ENCODE data around the gene SNAPC2.
"Not testable (repeated sequence)": the region's sequence is repeated elsewhere in the genome, so short reads cannot be mapped to it uniquely, and the experiment has no call there.

Gene SNAPC2

DNA sequence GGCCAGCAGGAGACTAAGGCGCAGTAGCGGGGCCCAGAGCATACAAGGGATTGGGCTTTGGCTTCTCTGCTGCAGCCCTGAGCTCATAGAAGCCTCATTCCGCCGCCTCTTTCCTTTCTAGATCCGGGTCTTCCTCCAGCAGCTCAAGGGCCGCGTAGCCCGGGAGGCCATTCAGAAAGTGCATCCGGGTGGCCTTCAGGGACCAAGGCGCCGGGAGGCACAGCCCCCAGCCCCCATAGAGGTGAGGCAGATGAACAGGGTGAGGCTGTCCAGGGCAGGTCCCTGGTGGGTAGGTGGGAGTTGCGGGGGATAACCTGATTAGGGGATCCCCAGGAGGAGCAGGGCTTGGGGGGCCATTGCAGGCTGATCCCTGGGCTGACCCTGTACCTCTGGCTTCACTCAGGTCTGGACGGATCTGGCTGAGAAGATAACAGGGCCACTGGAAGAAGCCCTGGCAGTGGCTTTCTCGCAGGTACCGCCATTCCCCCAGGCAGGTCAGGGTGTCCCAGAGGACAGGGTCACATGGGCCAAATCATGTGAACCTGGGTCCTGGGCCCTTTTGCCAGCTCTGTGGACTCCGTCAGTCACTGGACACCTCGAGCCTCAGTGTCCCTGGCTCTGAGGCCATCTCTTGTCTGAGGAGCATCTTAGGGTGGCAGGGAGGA is 1.3 kb downstream of the SNAPC2 start:
- no peak for DNase-seq (ENCODE audit: low spot score)

DNA sequence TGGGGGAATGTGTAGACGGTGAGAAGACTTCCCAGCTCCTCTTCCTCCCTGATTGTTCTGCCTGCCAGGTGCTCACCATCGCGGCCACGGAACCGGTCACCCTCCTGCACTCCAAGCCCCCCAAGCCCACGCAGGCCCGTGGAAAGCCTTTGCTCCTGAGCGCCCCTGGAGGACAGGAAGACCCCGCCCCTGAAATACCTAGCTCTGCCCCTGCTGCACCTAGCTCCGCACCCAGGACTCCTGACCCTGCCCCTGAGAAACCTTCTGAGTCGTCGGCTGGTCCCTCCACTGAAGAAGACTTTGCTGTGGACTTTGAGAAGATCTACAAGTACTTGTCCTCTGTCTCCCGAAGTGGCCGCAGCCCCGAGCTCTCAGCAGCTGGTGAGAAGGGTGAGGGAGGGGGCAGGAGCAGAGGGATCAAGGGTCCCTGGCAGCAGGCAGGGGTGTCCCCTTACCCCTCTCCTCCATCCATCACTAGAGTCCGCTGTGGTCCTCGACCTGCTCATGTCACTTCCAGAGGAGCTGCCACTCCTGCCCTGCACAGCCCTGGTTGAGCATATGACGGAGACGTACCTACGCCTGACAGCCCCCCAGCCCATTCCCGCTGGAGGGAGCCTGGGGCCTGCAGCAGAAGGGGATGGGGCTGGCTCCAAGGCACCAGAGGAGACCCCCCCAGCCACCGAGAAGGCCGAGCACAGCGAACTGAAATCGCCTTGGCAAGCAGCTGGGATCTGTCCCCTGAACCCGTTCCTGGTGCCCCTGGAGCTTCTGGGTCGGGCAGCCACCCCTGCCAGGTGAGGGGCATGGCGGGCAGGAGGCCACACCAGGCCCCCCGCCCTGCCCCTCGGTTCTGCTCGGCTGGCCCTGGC is 2.1 kb downstream of the SNAPC2 start:
- no peak for DNase-seq (ENCODE audit: low spot score)

DNA sequence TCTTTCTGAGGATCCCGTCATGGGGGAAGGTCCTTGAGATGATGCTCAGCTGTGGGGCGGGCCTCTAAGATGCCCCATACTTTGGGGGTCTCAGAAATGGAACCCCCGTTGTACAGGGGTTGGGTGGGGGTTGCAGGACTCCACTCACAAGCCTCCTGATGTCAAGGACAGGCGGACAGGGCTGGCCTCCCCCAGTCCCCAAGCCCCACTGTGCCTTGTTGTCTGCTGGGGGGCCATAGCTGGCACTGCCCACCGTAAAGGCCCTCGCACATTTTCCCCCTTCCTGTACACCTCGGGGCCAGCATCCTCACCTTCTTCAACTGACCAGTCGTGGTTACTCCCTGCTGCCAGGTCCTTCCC is 2.7 kb downstream of the SNAPC2 start:
- DNase-seq (ENCODE audit: low spot score): no peak

DNA sequence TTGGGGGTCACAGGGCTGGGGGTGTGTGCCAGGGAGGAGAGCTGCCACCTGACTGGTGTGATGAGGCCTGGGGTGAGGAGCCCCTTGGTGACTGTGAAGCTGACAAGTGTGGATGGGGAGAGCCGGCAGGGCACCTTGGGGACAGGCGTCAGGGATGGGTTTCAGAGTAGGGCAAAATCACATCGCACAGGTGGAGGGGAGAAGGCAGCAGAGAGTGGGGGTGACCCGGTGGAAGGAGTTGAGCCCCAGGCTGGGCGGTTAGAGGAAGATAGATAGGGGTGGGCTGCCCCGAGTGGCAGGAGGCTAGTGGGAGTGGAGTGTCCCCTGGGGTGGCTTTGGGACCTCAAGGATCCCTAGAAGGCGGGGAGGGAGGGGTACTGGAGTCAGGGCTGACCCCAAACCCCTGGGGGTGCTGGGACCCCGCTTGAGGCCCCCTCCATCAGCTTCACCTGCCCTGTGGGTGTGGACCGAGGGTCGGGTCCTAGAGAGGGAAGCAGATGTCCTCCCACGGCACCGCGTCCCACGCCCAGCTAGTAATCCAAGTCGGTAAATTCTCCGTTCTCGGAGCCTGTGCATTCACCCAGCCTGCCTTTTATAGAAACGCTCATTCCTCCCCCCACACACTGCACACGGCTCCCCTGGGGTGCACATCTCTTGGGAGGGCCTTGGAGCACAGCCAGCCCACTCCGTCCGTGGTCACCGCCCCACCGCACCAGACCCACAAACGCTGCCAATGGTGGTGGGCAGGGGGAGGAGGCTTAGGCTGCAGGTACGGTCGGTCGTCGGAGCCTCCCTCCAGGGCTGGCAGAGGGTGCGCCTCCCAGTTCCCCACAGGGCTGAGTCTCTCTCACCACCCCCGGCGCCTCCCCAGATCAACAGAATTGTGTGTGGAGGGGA is 3.4 kb downstream of the SNAPC2 start:
- no peak for DNase-seq (ENCODE audit: low spot score)

DNA sequence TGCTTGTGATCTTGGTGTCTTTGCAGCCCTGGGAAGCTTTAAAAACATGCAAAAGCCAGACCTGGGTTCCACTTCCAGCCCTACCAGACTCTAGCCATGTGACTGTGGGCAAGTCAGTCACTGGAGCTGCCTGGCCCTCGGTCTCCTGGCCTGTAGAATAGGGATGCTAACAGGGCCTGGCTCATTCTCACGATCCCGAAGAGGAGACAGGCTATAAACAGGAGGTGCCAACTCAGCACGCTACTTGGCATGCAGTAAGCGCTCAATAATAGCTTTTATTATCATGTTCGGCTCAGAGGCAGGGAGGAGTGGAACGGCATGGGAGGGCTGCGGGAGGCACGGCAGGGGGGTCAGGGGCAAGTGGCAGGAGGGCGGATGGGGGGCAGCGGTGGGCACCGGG is 4.1 kb downstream of the SNAPC2 start:
- DNase-seq (ENCODE audit: low spot score): no peak

DNA sequence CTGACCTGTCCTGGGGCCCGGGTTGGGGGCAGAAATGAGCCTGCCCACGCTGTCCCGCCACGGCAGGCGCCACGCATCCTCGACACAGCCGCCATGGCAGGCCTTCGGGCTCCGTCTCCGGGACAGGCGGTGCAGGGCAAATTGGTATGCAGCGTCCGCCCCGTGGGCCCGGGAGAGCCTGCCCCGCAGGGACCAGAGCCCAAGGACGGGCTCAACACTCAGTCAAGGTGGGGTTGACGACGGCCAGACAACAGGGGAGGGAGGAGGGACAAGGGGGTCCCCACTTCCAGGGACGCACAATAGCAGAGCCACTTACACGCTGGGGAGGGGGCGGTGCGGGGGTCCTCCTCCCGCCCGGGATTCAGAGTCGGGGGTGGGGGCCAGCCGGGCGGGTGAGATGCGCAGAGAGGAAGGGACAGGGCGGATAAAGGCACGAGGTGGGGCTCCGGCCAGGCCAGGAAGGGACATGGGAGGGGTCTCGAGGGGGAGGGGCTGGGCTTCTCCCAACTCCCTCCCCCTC is 4.6 kb downstream of the SNAPC2 start:
- no peak for DNase-seq (ENCODE audit: low spot score)

DNA sequence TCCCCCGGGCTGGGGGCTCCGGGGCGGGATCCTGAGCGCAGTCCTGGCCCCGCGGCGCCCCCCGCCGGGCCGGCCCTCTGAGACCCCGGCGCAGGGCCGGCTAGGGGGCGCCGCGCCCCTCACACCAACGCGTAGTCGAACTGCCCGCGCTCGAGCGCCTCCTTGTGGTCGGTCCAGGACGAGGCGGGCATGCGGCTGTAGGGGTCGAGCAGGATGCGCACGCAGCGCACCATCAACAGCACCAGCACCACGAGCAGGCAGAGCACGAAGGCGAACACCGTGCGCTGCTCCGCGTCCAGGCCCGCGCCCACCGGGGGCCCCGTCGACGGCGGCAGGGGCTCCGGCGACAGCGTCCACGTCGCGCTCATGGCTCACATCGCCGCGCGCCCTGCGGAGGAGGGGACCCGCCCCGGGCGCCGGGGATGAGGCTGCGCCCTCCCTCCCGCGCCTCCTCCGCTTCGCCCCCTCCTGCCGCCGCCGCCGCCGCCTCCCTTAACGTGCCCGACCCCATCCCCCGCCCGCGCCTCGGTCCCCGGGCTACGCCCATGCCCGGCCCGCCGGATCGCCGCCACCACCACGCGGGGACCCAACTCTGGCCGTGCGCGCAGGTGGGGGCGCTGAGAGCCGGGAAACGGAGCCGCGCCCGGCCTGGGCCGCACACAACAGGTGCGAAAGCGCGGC is 5.2 kb downstream of the SNAPC2 start:
- DNase-seq (ENCODE audit: low spot score): peak; percentile 91

DNA sequence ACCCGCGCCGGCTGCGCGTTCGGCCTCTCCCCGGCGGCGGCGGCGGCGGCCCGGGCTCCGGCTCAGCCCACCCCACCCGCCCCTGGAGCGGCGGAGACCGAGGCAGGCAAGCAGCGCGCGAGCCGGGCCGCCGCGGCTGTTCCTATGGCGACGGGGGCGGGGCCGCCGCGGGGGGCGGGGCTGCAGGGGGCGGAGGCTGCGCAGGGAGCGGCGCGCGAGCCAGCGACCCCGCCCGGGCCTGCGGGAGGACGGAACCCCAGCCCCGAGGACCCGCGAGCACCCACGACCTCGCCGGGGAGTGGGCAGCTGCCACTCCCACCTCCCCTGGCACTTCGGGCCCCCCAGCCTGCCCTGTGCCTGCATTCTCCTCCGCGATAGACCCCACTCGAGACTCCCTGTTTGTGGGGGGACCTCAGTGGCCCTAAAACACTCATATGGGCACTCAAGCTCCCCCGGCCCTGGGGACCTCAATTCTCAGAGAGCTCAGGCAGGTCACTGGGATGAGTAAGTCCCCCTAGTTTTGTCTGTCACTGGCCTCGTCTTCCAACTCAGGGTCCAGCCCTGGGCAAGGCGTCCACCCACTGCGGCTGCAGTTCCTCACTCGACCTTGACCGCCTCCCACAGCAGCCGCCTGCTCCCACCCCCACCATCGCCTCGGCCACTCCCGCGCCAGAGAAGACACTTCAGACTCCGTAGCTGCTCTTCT is 6.0 kb downstream of the SNAPC2 start, which contains the start of gene CTXN1:
TSS of gene CTXN1 (minus strand) at position 115 of the 706 bp plus-strand sequence. CDS start 597 bp downstream, outside the sequence.
- peak; percentile 75 for DNase-seq (ENCODE audit: low spot score)

DNA sequence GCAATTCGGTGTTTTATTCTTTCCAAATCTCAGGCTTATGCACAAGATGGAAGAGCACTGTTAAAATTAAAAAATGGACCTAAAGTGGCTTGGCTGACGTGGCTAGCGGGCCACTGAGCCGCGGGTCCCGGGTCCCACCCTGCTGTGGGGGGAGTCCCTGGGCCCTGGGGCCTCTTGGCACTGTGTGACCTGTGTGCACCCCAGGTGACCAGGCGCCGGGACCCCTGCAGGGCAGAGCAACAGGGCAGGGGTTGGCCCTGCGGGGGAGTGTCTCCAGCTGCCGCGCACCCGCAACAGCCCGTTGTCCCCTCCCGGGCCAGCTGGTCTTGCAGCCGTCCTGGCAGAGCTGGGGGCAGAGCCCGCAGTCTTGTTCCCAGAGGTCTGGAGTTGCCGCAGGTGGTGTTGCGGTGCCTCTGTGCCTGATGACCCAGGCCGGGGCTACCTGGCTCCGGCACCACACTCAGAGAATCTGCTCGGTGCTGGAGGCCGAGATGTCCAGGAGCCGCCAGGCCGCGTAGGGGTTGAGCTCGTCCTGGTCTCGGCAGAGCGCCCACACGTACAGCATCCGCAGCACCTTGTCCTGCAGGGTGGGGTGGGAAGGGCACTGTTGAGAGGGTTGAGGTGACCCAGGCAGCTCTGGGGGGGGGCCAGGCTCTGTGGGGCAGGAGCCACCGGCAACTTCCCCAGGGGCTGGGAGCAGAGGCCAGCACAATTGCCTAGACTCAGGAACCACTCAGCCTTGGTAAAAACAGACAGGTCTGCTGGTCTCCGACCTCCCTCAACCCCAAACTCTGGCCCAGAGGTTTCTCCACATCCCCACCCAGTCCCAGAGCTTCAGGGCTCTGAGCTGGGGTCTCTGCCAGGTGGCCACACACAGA is 6.8 kb downstream of the SNAPC2 start:
- no peak for DNase-seq (ENCODE audit: low spot score)

DNA sequence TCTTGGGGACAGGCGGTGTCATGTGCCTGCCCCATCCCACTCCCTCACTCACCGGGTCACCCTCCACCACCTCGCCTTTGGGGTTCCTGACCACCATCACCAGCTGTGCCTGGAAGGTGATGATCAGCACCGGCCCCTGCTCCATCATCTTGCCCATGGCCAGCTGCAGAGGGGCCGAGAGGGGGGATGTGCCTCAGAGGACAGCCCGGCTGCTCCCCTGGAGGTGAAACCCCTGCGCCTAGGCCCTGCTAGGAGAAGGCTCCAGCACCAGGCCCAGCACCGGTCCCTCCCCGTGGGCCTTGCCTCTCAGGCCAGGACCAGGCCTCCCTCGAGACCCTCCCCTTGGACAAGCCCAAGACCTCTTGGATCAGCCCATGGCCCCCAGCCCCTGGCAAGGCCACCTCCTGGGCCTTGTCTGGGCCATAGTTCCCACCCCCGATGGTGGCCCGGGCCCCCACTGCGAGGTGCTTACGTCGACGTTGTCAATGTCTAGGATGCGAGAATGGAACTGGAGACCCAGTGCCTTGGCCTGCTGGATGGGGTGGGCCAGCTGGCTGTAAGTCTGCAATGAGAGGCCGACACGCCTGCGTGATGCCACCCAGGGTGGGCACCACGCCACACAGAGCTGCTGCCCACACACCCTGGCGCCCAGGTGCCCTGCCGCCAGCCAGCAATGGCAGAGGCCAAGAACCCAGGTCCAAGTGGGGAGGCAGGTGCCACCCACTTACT is 7.6 kb downstream of the SNAPC2 start:
- no peak for DNase-seq (ENCODE audit: low spot score)

DNA sequence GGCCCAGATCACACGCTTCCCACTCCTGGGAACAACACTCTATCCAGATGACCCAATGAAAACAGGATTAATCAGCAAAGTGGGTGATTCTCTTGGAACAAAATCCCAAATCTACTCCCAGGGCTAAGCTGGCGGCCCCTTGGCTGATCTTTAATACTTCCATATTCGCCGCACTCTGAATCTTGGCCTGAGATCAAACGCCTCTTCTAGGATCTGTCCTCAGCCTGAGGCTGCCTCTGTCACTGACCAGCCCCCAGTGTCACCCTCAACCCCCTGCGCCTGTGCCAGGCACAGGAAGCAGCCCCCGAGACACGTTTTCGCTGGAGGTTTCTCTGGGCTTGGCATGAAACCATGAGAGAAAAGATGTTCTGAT is 8.2 kb downstream of the SNAPC2 start:
- no peak for DNase-seq (ENCODE audit: low spot score)

DNA sequence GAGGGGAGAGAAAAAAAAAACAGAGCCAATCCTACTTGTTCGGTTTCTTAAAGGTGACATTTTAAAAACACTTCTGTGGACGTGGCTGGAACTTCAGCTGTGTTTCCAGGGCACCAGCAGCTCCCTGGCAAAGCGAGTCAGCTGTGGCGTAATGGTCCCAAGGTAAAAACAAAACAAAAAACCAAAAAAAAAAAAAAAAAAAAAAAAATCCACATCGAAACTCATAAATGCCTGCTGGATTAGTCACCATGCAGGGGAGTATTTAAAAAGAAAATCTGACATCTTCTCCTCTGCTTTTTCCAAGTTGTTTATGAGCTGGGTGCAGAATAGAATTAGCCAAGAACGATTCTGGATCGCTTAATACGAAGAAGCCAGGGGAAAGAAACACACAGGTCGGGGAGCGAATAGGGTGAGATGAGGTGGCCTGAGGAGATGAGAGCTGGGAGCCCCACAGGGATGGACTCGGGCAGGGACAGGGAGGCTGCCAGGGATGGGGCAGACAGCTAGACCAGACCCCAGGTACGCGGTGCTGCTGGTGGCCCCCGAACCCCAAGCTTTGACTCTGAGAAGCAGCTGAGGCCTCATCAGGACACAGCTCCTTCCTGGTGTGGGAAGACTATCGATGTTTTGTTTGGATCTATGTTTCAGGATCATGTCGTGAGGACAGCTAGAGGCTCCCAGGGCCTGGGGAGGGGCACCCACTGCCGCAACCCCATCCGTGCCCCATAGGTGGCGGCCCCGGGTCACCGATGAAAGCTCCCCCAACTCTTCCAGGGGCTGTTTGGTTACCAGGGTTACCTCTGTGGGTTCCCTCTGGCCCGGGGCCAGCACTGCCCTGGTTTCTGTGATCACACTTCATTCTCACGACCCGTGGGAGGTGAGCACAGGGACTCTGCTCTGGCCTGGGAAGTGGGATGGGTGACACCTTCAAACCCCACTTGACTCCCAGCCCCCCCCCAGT is 8.9 kb downstream of the SNAPC2 start:
- peak; percentile 94 for DNase-seq (ENCODE audit: low spot score)

DNA sequence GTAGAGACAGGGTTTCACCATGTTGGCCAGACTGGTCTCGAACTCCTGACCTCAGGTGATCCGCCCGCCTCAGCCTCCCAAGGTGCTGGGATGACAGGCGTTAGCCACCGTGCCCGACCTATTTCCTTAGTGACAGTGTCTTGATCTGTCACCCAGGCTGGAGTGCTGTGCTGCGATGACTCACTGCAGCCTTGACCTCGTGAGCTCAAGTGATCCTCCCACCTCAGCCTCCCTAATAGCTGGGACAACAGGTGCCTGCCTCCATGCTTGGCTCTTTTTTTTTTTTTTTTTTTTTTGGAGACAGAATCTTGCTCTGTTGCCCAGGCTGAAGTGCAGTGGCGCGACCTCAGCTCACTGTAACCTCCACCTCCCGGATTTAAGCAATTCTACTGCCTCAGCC is 9.9 kb downstream of the SNAPC2 start:
- DNase-seq (ENCODE audit: low spot score): not testable (repeated sequence)

DNA sequence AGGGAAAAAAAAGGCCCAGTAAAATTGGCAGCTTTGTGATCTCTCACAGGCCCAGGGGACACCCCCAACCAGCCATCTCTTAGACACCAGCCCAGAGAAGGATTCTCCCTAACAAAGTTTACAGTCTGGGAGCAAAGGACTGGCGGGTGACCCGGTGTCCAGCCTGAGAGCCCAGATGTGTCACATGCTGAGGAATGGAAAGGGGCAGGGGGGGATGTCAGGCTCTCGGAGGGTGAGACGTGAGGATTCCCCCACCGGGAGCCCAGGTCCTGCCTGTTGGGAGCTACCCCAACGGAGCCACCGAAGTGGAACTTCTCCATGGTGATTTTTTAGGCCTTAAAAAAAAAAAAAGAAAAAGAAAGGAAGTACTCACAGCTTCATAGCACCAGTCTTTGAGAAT is 10.6 kb downstream of the SNAPC2 start:
- DNase-seq (ENCODE audit: low spot score): no peak

DNA sequence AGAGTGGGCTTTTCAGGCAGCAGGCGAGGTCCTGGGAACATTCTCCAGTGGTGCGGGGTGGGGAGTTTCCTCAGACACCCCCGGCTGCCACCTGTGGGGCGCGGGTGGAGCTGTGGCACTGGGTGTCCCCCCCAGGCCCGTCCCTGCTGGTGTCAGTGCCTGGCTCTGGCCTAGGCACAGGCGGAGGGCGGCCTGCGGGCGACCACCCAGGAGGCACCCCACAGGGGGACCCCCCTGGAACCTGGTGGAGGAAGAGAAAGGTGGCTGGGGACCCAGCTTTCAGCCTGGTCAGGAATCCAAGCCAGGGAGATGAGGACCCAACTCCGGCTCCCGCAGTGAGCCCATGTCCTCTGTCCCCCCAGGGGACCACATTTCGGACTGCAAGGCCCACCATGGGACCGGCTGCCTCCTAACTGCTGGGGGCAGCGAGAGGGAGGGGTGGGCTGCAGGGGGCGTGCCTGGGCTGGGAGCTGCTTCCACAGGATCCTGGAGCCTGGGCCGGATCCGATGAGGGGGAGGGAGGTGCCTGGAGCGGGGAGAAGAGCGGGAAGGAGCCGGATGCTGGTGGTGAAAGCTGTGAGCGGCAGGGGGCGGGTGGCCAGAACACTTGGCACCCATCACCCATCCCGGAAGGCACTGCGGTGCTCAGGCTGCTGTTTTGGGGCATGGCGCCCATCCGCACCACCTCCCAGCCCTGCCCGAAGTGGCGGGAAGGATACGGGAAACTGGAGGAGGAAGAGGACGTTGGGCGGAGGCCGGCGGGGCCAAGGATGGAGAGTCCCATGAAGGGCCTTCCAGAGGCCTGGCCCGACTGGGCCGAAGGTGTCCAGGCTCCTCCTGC is 11.3 kb downstream of the SNAPC2 start:
- DNase-seq (ENCODE audit: low spot score): no peak

DNA sequence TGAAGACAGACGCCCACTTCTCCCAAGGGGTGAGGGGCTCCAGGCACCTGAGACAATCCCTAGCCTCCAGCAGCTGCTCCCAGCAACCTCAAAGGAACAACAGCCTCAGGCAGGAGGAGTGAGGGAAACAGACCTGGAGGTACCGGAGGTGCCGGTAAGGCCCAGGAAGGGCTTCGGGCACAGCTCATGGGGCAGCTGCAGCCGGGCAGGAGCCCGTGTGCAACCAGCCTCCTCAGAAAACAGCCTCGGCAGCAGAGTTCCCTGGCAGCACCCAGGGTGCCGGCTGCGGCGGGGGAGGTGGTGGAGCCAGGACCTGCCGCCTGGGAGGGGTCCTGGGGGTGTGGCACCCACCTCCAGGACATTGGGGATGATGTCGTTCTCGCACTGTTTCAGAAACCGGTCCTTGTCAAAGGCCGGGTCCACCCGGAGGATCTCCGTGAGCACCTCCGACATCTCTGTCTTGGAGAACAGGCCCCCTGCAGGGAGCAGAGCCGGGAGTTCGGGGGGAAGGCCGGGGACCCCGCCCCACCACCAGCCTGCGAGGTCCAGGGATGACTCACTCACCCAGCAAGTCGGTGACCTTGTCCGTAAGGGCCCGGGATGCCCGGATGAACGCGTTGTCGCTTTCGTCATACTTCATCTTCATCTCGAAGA is 12.3 kb downstream of the SNAPC2 start:
- no peak for DNase-seq (ENCODE audit: low spot score)

DNA sequence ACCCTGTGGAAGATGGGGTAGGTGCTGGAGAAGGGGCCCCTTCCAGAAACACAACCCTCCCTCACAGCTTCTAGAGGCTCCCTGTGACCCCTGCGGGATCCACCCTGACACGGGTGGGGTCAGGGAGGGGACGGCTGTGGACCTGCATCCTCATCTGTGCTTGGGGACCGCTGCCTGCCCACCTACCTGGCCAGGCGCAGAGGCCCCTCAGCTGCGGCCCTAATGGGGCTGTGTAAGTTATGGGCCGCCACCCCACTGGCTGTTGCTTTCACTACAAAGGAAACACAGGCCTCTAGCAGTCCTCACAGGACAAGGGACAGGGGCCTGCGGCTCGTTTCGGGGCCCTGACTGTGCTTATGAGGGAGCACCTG is 12.8 kb downstream of the SNAPC2 start:
- DNase-seq (ENCODE audit: low spot score): no peak
